ES-I3 (cell line): ENCODE results near the gene C1RL.

Experiments used
- H3K36me3 ChIP-seq: 2 replicates; pipeline ENCODE4 v1.6.1; 2013; ENCODE audit warnings: mild to moderate bottlenecking, low read length, control low read depth, moderate library complexity; ENCODE audit not compliant: insufficient read depth
- H3K4me1 ChIP-seq: 2 replicates; pipeline ENCODE4 v1.6.1; 2013; ENCODE audit warnings: mild to moderate bottlenecking, control low read depth, low read length; ENCODE audit not compliant: insufficient read depth
- H3K9ac ChIP-seq: 2 replicates; pipeline ENCODE4 v1.6.1; 2013; ENCODE audit warnings: low read depth, mild to moderate bottlenecking, low read length, moderate library complexity
- H3K9me3 ChIP-seq: 2 replicates; pipeline ENCODE4 v1.6.1; 2013; ENCODE audit warnings: mild to moderate bottlenecking, low read length, moderate library complexity; ENCODE audit not compliant: control insufficient read depth, insufficient read depth

The C1RL gene

DNA sequence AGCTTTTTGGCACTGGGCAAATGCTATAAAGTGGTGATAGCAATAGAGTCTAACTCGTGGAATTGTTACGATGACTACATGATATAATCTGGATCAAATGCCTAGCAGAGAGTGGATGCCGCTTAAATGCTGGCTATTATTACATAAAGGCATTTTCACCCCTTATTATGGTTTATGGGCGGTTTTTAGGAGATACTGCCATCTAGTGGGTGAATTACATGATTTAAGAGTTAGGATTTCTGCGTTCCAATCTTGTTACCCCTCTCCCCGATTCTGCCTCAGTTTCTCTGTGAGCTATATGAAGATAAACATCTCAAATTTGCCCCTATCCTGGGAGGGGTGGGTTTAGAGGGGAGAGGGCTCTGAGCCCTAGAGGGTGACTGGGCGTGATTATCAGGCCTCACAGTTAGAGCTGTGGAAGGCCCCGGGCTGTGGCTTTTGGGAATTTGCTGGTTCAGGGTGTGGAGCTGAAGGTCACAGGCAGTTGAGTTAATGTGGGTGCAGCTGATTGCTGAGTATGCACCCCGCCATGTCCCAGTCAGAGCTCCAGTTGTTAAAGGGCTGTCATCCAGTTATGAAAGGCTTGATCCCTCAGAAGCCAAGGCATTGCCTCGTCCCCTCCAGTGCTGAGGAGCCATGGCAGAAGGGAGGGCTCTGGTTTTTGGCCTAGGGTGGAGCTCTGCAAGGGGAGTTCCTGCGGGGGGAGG is 35.6 kb upstream of the C1RL start:
- Histone ChIP-seq H3K9me3 (no peaks in the 10 kb centered on the region), H3K36me3 (0 out of 2 replicates have a peak, but pooled peaks cover 4% of the 10 kb centered on the region), H3K9ac (no peak overlapping the region), H3K4me1 (peaks cover 10% of the 10 kb centered on the region; the same call in 1 of the 2 replicates)

DNA sequence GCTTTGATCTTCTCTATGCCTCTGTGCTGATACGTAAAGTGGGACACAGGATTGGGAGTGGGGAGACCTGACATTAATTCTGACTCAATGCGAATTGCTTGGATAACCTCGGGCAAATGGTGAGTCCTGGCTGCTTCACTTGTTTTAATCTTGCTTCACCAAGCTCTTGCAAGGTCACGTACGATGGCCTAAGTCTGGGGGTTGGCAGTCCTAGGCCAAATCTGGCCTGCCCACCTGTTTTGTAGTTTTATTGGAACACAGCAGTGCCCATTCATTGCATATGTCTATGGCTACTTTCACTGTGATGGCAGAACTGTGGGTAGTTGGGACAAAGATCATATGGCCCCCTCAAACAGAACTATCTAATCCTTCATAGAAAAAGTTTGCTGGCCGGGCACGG is 34.5 kb upstream of the C1RL start:
- H3K9ac ChIP-seq: no peak overlapping the region
- H3K4me1 ChIP-seq: peaks cover 10% of the 10 kb centered on the region; the same call in 1 of the 2 replicates
- H3K9me3 ChIP-seq: no peaks in the 10 kb centered on the region
- 0 out of 2 replicates have a peak, but pooled peaks cover 4% of the 10 kb centered on the region for H3K36me3 ChIP-seq

DNA sequence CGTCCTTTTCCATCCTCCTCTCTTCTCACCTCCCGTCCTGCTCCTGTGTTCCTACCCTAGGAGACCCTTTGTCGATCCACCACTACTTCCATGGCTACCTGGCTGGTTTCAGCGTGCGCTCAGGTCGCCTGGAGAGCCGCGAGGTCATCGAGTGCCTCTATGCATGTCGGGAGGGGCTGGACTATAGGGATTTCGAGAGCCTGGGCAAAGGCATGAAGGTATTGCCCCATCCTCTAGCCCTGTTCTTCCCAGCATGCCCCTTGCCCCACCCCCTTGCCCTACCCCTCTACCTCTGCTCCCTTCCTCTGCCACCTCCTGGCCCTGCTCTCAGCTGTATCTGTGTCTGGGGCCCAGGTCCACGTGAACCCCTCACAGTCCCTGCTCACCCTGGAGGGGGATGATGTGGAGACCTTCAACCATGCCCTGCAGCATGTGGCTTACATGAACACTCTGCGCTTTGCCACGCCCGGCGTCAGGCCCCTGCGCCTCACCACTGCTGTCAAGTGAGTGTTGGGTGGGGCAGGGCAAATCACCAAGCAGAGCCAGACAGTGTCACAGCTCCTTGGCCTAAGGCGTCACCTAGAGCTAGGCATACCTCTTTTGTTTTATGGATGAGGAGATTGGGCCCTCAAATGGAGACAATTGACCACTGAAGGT is 33.9 kb upstream of the C1RL start:
- Histone ChIP-seq H3K4me1 (peaks cover 10% of the 10 kb centered on the region; the same call in 1 of the 2 replicates), H3K9me3 (no peaks in the 10 kb centered on the region), H3K36me3 (0 out of 2 replicates have a peak, but pooled peaks cover 4% of the 10 kb centered on the region), H3K9ac (no peak overlapping the region)

GRCh38 chr12:7142056-7142644 is 33.1 kb upstream of the C1RL start:
- Histone ChIP-seq H3K9me3 (no peaks in the 10 kb centered on the region), H3K36me3 (0 out of 2 replicates have a peak, but pooled peaks cover 4% of the 10 kb centered on the region), H3K4me1 (peaks cover 10% of the 10 kb centered on the region; the same call in 1 of the 2 replicates), H3K9ac (no peak overlapping the region)

DNA sequence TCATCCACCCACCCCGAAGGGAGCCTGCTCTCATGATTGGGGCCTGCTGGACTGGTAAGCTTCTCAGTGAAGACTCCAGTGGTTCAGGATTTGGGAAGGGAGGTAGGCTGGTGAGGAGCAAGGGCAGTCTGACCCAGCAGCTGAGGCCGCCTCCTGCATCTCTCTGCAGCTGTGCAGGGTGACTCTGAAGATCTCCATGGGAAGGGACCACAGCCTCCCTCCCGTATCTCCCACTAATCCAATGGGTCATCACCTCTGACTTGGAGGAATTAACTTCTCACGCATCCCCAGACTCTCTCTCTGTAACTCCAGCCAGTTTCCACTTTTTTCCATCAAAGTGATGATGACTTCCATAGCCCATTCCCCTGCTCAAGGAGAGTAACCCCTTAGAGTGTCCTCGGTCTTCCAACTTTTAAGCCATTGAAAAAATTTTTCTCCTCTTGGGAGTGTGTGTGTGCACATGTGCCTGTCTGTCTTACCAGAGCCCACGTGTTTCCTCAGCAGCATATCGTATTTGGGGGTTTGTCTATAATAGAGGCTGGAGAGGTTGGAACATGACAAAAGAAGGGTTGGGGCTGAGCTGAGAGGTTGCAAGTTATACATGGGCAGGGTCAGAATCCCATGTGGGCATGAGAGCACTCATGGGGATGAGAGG is 32.5 kb upstream of the C1RL start:
- no peak overlapping the region for H3K9ac ChIP-seq
- H3K4me1 ChIP-seq: peaks cover 10% of the 10 kb centered on the region; the same call in 1 of the 2 replicates
- 0 out of 2 replicates have a peak, but pooled peaks cover 6% of the 10 kb centered on the region for H3K36me3 ChIP-seq
- no peaks in the 10 kb centered on the region for H3K9me3 ChIP-seq

- no peaks in the 10 kb centered on the region for H3K4me1 ChIP-seq
- 0 out of 2 replicates have a peak, but pooled peaks cover 10% of the 10 kb centered on the region for H3K36me3 ChIP-seq
- no peak overlapping the region for H3K9ac ChIP-seq
- H3K9me3 ChIP-seq: no peaks in the 10 kb centered on the region
These were observed 30.2 kb upstream of the C1RL start for GRCh38 chr12:7139200-7139599.

DNA sequence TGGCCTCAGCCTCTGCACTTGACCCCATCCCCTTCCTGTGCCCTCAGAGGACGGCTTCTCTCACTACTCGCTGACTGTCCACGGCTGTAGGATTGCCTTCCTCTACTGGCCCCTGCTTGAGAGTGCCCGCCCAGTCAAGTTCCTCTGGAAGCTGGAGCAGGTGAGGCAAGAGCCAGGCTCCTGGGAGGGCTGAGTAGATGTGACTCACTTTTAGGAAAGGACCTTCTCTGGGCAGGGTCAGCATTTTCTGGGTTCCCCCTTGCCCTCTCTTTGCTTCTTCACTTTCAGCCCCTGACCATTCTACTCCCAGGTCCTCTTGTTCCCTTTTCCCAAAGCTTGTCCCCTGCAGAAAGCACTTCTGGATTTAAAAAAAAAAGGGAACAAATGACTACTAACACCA is 28.9 kb upstream of the C1RL start:
- H3K36me3 ChIP-seq: 0 out of 2 replicates have a peak, but pooled peaks cover 6% of the 10 kb centered on the region

GRCh38 chr12:7136676-7137075 is 27.7 kb upstream of the C1RL start:
- no peak overlapping the region for H3K9ac ChIP-seq
- no peaks in the 10 kb centered on the region for H3K9me3 ChIP-seq
- H3K36me3 ChIP-seq: 0 out of 2 replicates have a peak, but pooled peaks cover 6% of the 10 kb centered on the region
- no peaks in the 10 kb centered on the region for H3K4me1 ChIP-seq

More for the DNA sequence above, 28.9 kb upstream of the C1RL start:
- H3K4me1 ChIP-seq: no peaks in the 10 kb centered on the region
- no peaks in the 10 kb centered on the region for H3K9me3 ChIP-seq
- no peak overlapping the region for H3K9ac ChIP-seq

DNA sequence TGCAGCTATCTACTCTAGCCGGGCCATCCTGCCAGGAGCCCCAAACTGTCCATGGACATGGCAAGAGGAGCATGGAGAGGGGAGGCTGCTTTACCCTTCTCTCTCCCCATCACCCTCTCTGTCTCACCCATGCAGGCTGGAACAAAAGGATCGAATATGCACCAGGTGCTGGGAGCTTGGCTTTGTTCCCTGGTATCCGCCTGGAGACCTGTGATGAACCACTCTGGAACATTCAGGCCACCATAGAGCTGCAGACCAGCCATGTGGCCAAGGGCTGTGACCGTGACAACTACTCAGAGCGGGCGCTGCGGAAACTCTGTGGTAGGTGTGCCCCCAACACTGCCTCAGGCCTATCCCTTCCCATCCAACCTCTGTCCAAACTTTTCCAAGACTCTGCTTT is 27.1 kb upstream of the C1RL start:
- Histone ChIP-seq H3K4me1 (no peaks in the 10 kb centered on the region), H3K36me3 (0 out of 2 replicates have a peak, but pooled peaks cover 6% of the 10 kb centered on the region), H3K9me3 (no peaks in the 10 kb centered on the region), H3K9ac (no peak overlapping the region)

- Histone ChIP-seq H3K36me3 (0 out of 2 replicates have a peak, but pooled peaks cover 6% of the 10 kb centered on the region), H3K9ac (no peak overlapping the region), H3K9me3 (no peaks in the 10 kb centered on the region), H3K4me1 (no peaks in the 10 kb centered on the region)
These were observed 25.6 kb upstream of the C1RL start for GRCh38 chr12:7134396-7135166.

DNA sequence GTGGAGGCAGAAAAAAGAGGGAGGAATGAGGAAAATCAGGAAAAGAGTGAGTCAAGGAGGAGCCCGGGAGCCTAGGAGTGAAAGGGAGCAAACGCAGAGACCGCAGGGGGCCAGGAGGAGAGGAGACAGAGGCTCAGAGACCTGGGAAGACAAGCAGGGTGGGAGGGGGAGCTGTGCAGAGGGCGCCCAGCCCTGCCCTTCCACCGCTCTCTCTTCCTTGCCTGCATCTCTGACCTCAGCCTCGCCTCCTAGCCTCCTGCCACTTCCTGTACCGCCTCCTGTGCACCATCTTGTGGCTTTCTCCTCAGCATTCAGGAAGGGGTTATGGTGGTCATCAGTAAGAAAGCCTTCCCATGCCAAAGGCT is 22.5 kb upstream of the C1RL start:
- Histone ChIP-seq H3K9me3 (no peaks in the 10 kb centered on the region), H3K9ac (peak overlapping the region; percentile 79; the same call in 1 of the 2 replicates), H3K4me1 (peaks cover 15% of the 10 kb centered on the region), H3K36me3 (0 out of 2 replicates have a peak, but pooled peaks cover 4% of the 10 kb centered on the region)

- no peaks in the 10 kb centered on the region for H3K9me3 ChIP-seq
- H3K4me1 ChIP-seq: peaks cover 15% of the 10 kb centered on the region
- peak overlapping the region; percentile 79 for H3K9ac ChIP-seq
- no peaks in the 10 kb centered on the region for H3K36me3 ChIP-seq
These were observed 21.9 kb upstream of the C1RL start for GRCh38 chr12:7130701-7131501.
